OCI-LY7 (cell line): Measurements from ENCODE around the gene TEX55. TPM values are rescaled to one million over a fixed set of nuclear protein-coding genes. Genes with fewer than 3 reads are reported as not detected.

Experiments
- BruUV-seq: library from RNA; stranded (reverse); fragments of 400-500 nt; replicated peaks from 2 replicates; lab custom pipeline; 2021; lab: Mats Ljungman, UMichigan
- CTCF ChIA-PET: fragments of 300-600 bp; sonication (Branson Sonifier 250); formaldehyde crosslinking; loops from one replicate; lab custom pipeline; 2022; ENCODE audit warnings: antibody characterized with exemption; ENCODE audit not compliant: unreplicated experiment; lab: Charles Lee
- POLR2A ChIA-PET: fragments of 300-600 bp; sonication (Branson Sonifier 250); formaldehyde crosslinking; loops from one replicate; lab custom pipeline; 2022; ENCODE audit warnings: antibody characterized with exemption; lab: Charles Lee
- DNase-seq: peaks from one replicate; pipeline ENCODE4 v3.0.0-alpha.2; 2015; ENCODE audit warnings: low spot score
- H2AFZ ChIP-seq: fragments of 200-600 bp; sonication (generic), shearing (Covaris generic); 2 replicates; pipeline ENCODE4 v1.6.1; 2014; ENCODE audit warnings: mild to moderate bottlenecking, antibody characterized with exemption, low read length, moderate library complexity
- H3K27ac ChIP-seq: fragments of 200-600 bp; sonication (generic); 2 replicates; pipeline ENCODE4 v1.5.1; 2014; ENCODE audit warnings: mixed run types, low read depth, mild to moderate bottlenecking, moderate library complexity, low read length, inconsistent platforms; ENCODE audit not compliant: poor library complexity, severe bottlenecking
- H3K36me3 ChIP-seq: fragments of 200-600 bp; sonication (generic); 2 replicates; pipeline ENCODE4 v1.6.1; 2014; ENCODE audit warnings: mild to moderate bottlenecking, antibody characterized with exemption, low read length, moderate library complexity, mixed read lengths; ENCODE audit not compliant: insufficient read depth
- H3K4me1 ChIP-seq: fragments of 200-600 bp; sonication (generic); 2 replicates; pipeline ENCODE4 v1.5.1; 2014; ENCODE audit warnings: mild to moderate bottlenecking, low read length; ENCODE audit not compliant: insufficient read depth, poor library complexity, severe bottlenecking
- H3K4me2 ChIP-seq: fragments of 200-600 bp; sonication (generic); 2 replicates; pipeline ENCODE4 v1.6.1; 2014; ENCODE audit warnings: mild to moderate bottlenecking, low read length
- H3K4me3 ChIP-seq: fragments of 200-600 bp; sonication (generic); 2 replicates; pipeline ENCODE4 v1.5.1; 2014; ENCODE audit warnings: mild to moderate bottlenecking, low read depth, low read length; ENCODE audit not compliant: poor library complexity, severe bottlenecking
- H3K79me2 ChIP-seq: fragments of 200-600 bp; sonication (generic); 2 replicates; pipeline ENCODE4 v1.6.1; 2016; ENCODE audit warnings: low read depth, mild to moderate bottlenecking, low read length, moderate library complexity, mixed read lengths; ENCODE audit not compliant: insufficient read depth
- H3K9me2 ChIP-seq: fragments of 200-600 bp; sonication (generic); 2 replicates; pipeline ENCODE4 v1.6.1; 2016; ENCODE audit warnings: mild to moderate bottlenecking, low read length, mixed read lengths; ENCODE audit not compliant: insufficient read depth
- H3K9me3 ChIP-seq: fragments of 200-600 bp; sonication (generic); 2 replicates; pipeline ENCODE4 v1.6.1; 2014; ENCODE audit warnings: mild to moderate bottlenecking, mixed run types, low read length, mixed read lengths
- H4K20me1 ChIP-seq: fragments of 200-600 bp; sonication (generic); 2 replicates; pipeline ENCODE4 v1.6.1; 2014; ENCODE audit warnings: mild to moderate bottlenecking, antibody characterized with exemption, low read length, moderate library complexity, mixed read lengths; ENCODE audit not compliant: insufficient read depth
- EZH2phosphoT487 ChIP-seq: fragments of 200-600 bp; sonication (generic); IDR thresholded peaks from 2 replicates; pipeline ENCODE4 v1.6.1; 2018; ENCODE audit warnings: low read depth, borderline replicate concordance, mild to moderate bottlenecking, mixed run types, antibody characterized with exemption, low read length, moderate library complexity, mixed read lengths
- intact Hi-C: fragments of 100-400 bp; cut with micrococcal nuclease; formaldehyde crosslinking; loops from one replicate; pipeline ENCODE4 v1.10.0; 2022; ENCODE audit not compliant: unreplicated experiment
- total RNA-seq, 2 experiments: library from RNA; depleted of rRNA in 1 of 2; stranded (reverse); fragments of >200 nt in 1 of 2; shearing (Covaris generic) in 1 of 2; gene quantifications; 2 replicates each; pipeline ENCODE4 v1.2.3, GENCODE V29; 2014 to 2022
- TF ChIP-seq, protein P1 (sequence below): fragments of 200-600 bp; sonication (generic); conservative IDR thresholded peaks from 2 replicates; pipeline ENCODE4 v1.5.1; 2014; ENCODE audit warnings: mild to moderate bottlenecking, antibody characterized with exemption, low read length, moderate library complexity, mixed read lengths

Gene TEX55
- total RNA-seq, 2 experiments from 2014 or later = not detected

DNA sequence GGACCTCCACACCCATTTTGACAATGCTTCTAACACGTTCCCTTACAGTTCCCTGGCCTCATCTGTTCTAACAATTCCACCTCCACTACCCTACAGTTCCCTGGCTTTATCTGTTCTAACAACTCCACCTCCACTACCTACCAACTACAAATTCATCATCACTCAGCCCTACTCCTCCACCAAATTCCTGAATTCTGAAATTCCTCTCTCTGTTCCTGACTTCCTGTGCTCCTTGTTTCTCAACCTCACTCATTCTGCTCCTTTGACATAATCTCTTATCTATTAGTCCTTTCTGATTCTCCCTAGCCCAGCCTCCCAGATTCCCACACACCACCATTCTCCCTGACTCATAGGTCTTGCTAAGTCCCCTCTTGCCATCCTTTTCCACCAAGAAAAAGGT, 49.9 kb downstream of the TEX55 start:
- BruUV-seq = no TSS peak
- CTCF ChIA-PET = no interaction called here
- TF ChIP-seq, protein P1, sequence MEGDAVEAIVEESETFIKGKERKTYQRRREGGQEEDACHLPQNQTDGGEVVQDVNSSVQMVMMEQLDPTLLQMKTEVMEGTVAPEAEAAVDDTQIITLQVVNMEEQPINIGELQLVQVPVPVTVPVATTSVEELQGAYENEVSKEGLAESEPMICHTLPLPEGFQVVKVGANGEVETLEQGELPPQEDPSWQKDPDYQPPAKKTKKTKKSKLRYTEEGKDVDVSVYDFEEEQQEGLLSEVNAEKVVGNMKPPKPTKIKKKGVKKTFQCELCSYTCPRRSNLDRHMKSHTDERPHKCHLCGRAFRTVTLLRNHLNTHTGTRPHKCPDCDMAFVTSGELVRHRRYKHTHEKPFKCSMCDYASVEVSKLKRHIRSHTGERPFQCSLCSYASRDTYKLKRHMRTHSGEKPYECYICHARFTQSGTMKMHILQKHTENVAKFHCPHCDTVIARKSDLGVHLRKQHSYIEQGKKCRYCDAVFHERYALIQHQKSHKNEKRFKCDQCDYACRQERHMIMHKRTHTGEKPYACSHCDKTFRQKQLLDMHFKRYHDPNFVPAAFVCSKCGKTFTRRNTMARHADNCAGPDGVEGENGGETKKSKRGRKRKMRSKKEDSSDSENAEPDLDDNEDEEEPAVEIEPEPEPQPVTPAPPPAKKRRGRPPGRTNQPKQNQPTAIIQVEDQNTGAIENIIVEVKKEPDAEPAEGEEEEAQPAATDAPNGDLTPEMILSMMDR = no peak
- TF ChIP-seq EZH2phosphoT487 = no peak

More for the DNA sequence above, 49.9 kb downstream of the TEX55 start:
- Histone ChIP-seq H2AFZ (no peak overlapping the region), H3K9me3 (no peaks in the 10 kb centered on the region), H3K4me1 (no peaks in the 10 kb centered on the region), H3K36me3 (no peaks in the 10 kb centered on the region), H4K20me1 (no peaks in the 10 kb centered on the region), H3K4me2 (no peak overlapping the region), H3K9me2 (no peaks in the 10 kb centered on the region), H3K4me3 (no peak overlapping the region), H3K27ac (no peak overlapping the region), H3K79me2 (no peaks in the 10 kb centered on the region)
- intact Hi-C loops = no loop called here
- POLR2A ChIA-PET = interaction anchor here (0.9 kb wide), 1 partner anchor 15 kb away, joined by 3 read pairs; no protein-coding TSS in a partner anchor
- DNase-seq = no peak

Other genes with a start within 250 kb of the TEX55 start
- not detected in 2 replicates for gene IGSF11, start 111.3 kb upstream of the TEX55 start, total RNA-seq (2014; rRNA removed; shearing (Covaris generic))
- gene IGSF11, start 111.3 kb upstream of the TEX55 start, total RNA-seq (2022) = not detected in 2 replicates
- gene UPK1B, start 27.4 kb downstream of the TEX55 start, total RNA-seq (2014; rRNA removed; shearing (Covaris generic)) = not detected in 2 replicates
- not detected in 2 replicates for gene UPK1B, start 27.4 kb downstream of the TEX55 start, total RNA-seq (2022)
- gene B4GALT4, start 94.7 kb downstream of the TEX55 start, total RNA-seq (2014; rRNA removed; shearing (Covaris generic)) = 17.3 and 20.3 TPM in 2 replicates
- gene B4GALT4, start 94.7 kb downstream of the TEX55 start, total RNA-seq (2022) = 16.6 and 18.5 TPM in 2 replicates
- 4.1 TPM in 2 replicates for gene ARHGAP31, start 148.2 kb downstream of the TEX55 start, total RNA-seq (2014; rRNA removed; shearing (Covaris generic))
- 2.8 and 4.0 TPM in 2 replicates for gene ARHGAP31, start 148.2 kb downstream of the TEX55 start, total RNA-seq (2022)